NT2/D1 (cell line): ENCODE data around the gene CPN1.
A peak's percentile ranks its signal among the peaks of the same experiment; 100 is the strongest.
"Not testable (repeated sequence)": the region's sequence is repeated elsewhere in the genome, so short reads cannot be mapped to it uniquely, and the experiment has no call there.

Experiments
- DNase-seq: peaks from one replicate; pipeline ENCODE4 v3.0.0-alpha.2; 2011; ENCODE audit warnings: low read depth, low spot score
- H3K27me3 ChIP-seq: 2 replicates; pipeline ENCODE4 v1.6.0; 2011; ENCODE audit warnings: mild to moderate bottlenecking; ENCODE audit not compliant: insufficient read length, insufficient read depth
- H3K36me3 ChIP-seq: 2 replicates; pipeline ENCODE4 v1.6.1; 2011; ENCODE audit warnings: mild to moderate bottlenecking, low read length, mixed read lengths; ENCODE audit not compliant: insufficient read depth, insufficient read length
- H3K4me1 ChIP-seq: 2 replicates; pipeline ENCODE4 v1.5.1; 2011; ENCODE audit not compliant: insufficient read depth, insufficient read length
- H3K4me3 ChIP-seq: 2 replicates; pipeline ENCODE4 v1.5.1; 2011; ENCODE audit warnings: low read depth; ENCODE audit not compliant: insufficient read length
- H3K9ac ChIP-seq: 2 replicates; pipeline ENCODE4 v1.6.0; 2011; ENCODE audit warnings: low read depth; ENCODE audit not compliant: insufficient read length
- H3K9me3 ChIP-seq: 2 replicates; pipeline ENCODE4 v1.5.1; 2011; ENCODE audit warnings: mild to moderate bottlenecking, low read length; ENCODE audit not compliant: insufficient read depth
- SUZ12 ChIP-seq: IDR thresholded peaks from 2 replicates; pipeline ENCODE4 v1.6.1; 2011; ENCODE audit not compliant: insufficient read length, insufficient read depth; ENCODE audit errors: extremely low read depth
- YY1 ChIP-seq: IDR thresholded peaks from 2 replicates; pipeline ENCODE4 v1.6.1; 2011; ENCODE audit not compliant: insufficient read length, insufficient read depth
- ZNF274 ChIP-seq: IDR thresholded peaks from 2 replicates; pipeline ENCODE4 v1.6.1; 2011; ENCODE audit warnings: mild to moderate bottlenecking, low read depth, low read length

Gene CPN1

DNA sequence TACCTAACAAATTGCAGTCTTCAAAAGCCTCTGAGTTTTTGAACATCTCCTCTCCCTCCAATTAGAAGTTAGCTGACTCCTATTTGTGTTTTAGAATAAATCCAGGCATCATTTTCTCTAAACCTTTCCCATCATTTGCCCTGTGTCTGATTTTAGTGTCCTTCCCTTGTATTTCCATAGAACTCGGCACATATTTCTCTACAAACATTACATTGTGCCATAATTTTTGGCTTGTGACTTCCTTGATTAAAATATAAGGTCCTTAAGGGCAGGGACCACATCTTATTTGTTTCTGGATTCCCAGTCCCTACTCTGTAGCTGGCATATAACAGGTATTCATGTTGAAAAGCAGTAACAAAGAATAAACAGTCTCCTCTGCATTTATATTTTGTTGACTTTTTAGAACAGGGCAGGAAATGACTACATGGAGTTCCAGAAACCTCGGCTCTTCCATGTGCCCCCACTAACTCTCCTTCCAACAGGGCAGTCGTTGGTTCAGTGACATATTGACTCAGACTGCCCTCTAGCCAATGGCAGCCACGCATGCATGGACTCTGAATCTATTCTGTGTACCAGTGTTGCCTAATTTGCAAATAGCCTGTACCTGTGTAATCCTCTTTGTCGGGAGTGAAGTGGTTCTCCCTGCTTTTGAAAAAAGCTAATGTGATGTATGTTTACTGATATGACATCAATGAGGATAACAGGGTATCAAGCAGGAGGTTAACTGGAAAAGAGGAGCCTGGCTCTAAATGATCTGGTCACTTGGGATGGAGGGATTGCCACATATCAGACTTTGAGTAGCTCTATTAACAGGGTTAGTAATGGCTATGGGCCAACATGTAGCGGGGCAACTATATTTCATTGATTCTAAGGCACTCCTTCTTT is 19.8 kb upstream of the CPN1 start:
- H3K36me3 ChIP-seq, result no peaks in the 10 kb centered on the region
- no peak overlapping the region for H3K9ac ChIP-seq
- H3K9me3 ChIP-seq, result no peaks in the 10 kb centered on the region
- DNase-seq, result no peak
- no peak for TF ChIP-seq YY1
- H3K27me3 ChIP-seq, result no peaks in the 10 kb centered on the region
- no peaks in the 10 kb centered on the region for H3K4me1 ChIP-seq
- H3K4me3 ChIP-seq, result no peak overlapping the region

DNA sequence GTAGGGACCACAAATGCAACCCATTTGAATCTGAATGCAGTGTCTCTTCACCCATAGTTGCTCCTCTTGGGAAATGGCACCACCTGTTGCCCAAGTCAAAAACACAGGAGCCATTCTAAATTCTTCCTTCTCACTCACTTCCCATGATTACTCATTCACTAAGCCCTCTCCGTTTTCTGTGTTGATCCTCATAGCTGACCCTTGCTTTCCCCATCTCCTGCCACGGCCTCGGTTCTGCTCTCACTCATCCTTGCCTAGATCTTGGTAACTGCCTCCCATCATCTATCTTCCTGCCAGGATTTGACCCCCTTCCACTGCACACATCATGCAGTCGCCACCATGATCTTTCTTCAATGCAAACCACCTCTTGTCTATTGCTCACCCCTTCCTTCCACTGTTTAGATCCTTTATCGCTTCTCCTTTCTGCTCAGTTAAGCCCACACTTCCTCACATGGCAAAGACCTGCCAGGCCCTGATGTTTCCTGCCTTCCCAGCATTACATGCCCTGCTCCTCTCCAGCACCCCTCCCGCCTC is 19.0 kb upstream of the CPN1 start:
- Histone ChIP-seq H3K4me3 (no peak overlapping the region), H3K9me3 (no peaks in the 10 kb centered on the region), H3K27me3 (no peaks in the 10 kb centered on the region), H3K4me1 (no peaks in the 10 kb centered on the region), H3K9ac (no peak overlapping the region), H3K36me3 (no peaks in the 10 kb centered on the region)
- TF ChIP-seq YY1 (no peak), SUZ12 (no peak), ZNF274 (no peak)
- peak; percentile 3 for DNase-seq

DNA sequence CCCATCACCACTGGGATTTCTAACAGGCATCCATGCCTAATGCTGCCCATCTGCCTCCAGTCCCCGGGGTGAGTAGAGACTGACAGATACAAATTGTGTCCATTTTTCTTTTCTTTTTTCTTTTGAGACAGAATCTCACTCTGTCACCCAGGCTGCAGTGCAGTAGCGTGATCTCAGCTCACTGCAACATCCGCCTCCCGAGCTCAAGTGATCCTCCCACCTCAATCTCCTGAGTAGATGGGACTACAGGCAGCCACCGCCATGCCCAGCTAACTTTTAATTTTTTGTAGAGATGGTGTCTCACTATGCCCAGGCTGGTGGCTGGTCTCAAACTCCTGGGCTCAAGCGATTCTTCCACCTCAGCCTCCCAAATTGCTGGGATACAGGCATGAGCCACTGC is 7.6 kb upstream of the CPN1 start:
- no peak overlapping the region for H3K9ac ChIP-seq
- DNase-seq, result no peak
- TF ChIP-seq YY1 (no peak), SUZ12 (no peak), ZNF274 (no peak)

DNA sequence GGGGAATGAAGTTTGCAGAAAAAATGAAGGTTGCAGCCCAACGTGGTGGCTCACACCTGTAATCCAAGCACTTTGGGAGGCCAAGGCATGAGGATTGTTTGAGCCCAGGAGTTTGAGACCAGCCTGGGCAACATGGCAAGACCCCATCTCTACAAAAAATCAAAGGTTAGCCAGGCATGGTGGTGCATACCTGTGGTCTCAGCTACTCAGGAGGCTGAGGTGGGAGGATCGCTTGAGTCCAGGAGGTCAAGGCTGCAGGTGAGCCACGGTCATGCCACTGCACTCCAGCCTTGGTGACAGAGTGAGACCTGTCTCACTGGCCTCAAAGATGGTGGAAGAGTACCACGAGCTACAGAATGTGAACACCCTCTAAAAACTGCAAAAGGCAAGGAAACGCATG is 5.0 kb upstream of the CPN1 start:
- DNase-seq, H3K36me3 ChIP-seq, H3K4me1 ChIP-seq, H3K4me3 ChIP-seq, H3K9ac ChIP-seq, H3K9me3 ChIP-seq, H3K27me3 ChIP-seq: not testable (repeated sequence)

More for the DNA sequence above, 7.6 kb upstream of the CPN1 start:
- Histone ChIP-seq H3K9me3 (0 out of 2 replicates have a peak, but pooled peaks cover 5% of the 10 kb centered on the region), H3K4me1 (no peaks in the 10 kb centered on the region), H3K4me3 (no peak overlapping the region), H3K27me3 (no peaks in the 10 kb centered on the region), H3K36me3 (no peaks in the 10 kb centered on the region)

DNA sequence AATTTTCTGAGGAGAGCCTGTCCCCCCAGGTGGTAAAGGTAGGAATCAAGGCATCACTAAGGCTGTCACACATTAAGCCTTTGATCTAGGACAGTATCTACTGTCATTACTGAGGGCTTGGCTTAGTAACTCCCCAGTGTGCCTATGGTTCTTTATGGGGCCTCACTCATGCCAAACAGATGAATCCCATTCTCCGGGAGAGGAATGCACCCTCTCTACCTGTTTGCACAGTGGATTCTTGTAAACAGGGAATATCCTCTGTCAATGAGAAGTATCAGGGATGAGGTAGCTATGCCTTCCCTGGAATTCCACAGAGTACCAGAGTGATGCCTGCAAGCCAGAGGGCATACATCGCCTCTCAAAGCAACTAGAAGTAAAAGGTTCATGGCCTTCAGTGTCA is 3.9 kb upstream of the CPN1 start:
- no peak for DNase-seq
- H3K36me3 ChIP-seq, result no peaks in the 10 kb centered on the region
- H3K4me1 ChIP-seq, result no peaks in the 10 kb centered on the region
- H3K4me3 ChIP-seq, result no peak overlapping the region
- no peaks in the 10 kb centered on the region for H3K27me3 ChIP-seq
- H3K9ac ChIP-seq, result no peak overlapping the region
- TF ChIP-seq ZNF274 (no peak), YY1 (no peak), SUZ12 (no peak)
- H3K9me3 ChIP-seq, result no peaks in the 10 kb centered on the region

DNA sequence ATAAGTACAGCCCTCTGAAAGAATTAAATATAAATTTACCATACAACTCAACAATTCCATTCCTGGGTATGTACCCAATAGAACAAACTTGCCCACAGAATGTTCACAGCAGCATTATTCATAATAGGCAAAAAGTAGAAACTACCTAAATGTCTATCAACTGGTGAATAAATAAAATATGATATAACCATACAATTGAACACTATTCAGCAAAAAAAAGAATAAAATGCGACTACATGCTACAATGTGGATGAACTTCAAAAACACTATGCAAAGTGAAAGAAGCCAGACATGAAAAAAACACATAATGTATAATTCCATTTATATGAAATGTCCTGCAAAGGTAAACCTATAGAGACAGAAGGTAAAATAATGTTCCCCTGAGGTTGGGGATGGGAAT is 2.0 kb upstream of the CPN1 start:
- Histone ChIP-seq H3K9me3 (no peaks in the 10 kb centered on the region), H3K4me1 (no peaks in the 10 kb centered on the region), H3K27me3 (no peaks in the 10 kb centered on the region), H3K9ac (no peak overlapping the region), H3K4me3 (no peak overlapping the region), H3K36me3 (no peaks in the 10 kb centered on the region)
- no peak for DNase-seq
- TF ChIP-seq ZNF274, result no peak
- TF ChIP-seq YY1, result no peak
- TF ChIP-seq SUZ12, result no peak

DNA sequence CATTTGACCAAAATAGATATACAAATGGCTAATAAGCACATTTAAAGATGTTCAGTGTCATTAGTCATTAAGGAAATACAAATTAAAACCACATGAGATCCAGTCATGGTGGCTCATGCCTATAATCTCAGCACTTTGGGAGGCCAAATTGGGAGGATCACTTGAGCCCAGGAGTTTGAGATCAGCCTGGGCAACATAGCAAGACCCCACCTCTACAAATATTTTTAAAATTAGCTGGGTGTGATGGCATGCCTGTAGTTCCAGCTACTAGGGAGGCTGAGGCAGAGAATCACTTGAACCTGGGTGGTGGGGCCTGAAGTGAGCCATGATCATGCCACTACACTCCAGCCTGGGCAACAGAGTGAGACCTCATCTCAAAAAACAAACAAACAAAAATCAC is 607 bp upstream of the CPN1 start:
- not testable (repeated sequence) for H3K27me3 ChIP-seq, H3K4me3 ChIP-seq, H3K36me3 ChIP-seq, H3K4me1 ChIP-seq, DNase-seq, H3K9me3 ChIP-seq, H3K9ac ChIP-seq

DNA sequence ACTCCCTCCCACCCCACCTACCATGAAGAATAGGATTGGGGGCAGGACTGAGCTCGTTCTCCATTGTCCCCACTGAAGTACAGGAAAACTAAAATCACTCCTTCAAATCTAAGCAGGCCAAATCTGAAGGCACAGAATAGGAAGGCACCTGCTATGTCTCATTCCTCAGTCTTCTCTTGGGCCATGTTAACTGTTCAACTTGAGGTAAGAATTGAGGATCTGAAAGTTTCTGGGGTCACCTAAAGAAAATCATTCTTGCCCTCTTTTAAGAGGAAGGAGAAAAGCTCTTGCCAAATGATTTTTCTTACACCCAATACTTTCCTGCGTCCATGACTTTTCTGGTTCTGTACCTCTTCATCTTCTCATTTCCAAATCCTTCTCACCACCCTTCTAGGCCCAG is 4.9 kb downstream of the CPN1 start:
- TF ChIP-seq YY1, result no peak
- TF ChIP-seq SUZ12, result no peak
- TF ChIP-seq ZNF274, result no peak
- no peaks in the 10 kb centered on the region for H3K9me3 ChIP-seq
- DNase-seq, result no peak

More for the DNA sequence above, 4.9 kb downstream of the CPN1 start:
- Histone ChIP-seq H3K27me3 (no peaks in the 10 kb centered on the region), H3K9ac (no peak overlapping the region), H3K36me3 (no peaks in the 10 kb centered on the region), H3K4me1 (no peaks in the 10 kb centered on the region), H3K4me3 (no peak overlapping the region)
